Measurements from ENCODE around the gene IQGAP3.

DNA sequence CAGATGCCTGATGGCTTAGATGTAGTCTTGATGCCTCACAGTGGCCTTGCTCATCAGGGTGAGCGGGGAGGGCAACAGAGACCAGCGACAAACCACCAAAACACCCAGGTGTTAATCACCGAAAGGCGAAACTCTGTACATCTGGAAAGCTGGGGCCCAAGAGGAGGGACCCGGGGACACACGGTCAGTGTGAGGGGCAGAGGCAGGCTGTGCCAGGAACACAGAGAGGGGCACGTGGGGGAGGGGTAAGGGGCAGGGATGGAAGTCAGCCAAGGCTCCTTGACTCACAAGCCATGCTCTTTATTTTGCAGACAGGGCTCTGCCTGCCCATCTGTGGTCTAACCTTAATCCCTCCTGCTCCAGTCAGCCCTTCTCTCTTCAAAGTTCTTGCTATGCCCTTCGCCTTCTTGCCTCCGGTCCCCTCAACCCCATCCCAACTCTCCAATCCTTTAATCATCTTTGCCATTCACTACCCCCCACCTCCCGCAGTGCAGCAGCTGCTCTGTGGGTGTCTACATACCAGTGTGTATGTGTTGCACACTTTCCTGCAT lies 76.1 kb downstream of the IQGAP3 start:
- TF ChIP-seq, protein P1, sequence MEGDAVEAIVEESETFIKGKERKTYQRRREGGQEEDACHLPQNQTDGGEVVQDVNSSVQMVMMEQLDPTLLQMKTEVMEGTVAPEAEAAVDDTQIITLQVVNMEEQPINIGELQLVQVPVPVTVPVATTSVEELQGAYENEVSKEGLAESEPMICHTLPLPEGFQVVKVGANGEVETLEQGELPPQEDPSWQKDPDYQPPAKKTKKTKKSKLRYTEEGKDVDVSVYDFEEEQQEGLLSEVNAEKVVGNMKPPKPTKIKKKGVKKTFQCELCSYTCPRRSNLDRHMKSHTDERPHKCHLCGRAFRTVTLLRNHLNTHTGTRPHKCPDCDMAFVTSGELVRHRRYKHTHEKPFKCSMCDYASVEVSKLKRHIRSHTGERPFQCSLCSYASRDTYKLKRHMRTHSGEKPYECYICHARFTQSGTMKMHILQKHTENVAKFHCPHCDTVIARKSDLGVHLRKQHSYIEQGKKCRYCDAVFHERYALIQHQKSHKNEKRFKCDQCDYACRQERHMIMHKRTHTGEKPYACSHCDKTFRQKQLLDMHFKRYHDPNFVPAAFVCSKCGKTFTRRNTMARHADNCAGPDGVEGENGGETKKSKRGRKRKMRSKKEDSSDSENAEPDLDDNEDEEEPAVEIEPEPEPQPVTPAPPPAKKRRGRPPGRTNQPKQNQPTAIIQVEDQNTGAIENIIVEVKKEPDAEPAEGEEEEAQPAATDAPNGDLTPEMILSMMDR (IDR thresholded peaks at IDR 0.05), result no peak
- TF ChIP-seq EP300 (IDR thresholded peaks at IDR 0.05; ENCODE audit: low read depth), result no peak
- TF ChIP-seq POLR2A (IDR thresholded peaks at IDR 0.05), result no peak
- no peak for TF ChIP-seq POLR2AphosphoS5 (IDR thresholded peaks at IDR 0.05)

Data from transverse colon (tissue), 4 donors.